ENCODE results near the gene CST5.
"Not testable (repeated sequence)": the region's sequence is repeated elsewhere in the genome, so short reads cannot be mapped to it uniquely, and the experiment has no call there.

The CST5 gene

GRCh38 chr20:23856736-23857135 is 22.8 kb downstream of the CST5 start:
- intact Hi-C loops (cut with DNase I; ENCODE audit: low total_unique reads) = no loop called here
- no peak for TF ChIP-seq CTCF (IDR thresholded peaks at IDR 0.05)

GRCh38 chr20:23856226-23856625 is 23.3 kb downstream of the CST5 start:
- no peak for TF ChIP-seq CTCF (IDR thresholded peaks at IDR 0.05)
- H3K4me1 ChIP-seq = no peaks in the 10 kb centered on the region
- intact Hi-C loops (cut with DNase I; ENCODE audit: low total_unique reads) = no loop called here

More at GRCh38 chr20:23856736-23857135, 22.8 kb downstream of the CST5 start:
- Histone ChIP-seq H3K36me3 (no peaks in the 10 kb centered on the region), H3K9me3 (no peaks in the 10 kb centered on the region), H3K27ac (no peak overlapping the region), H3K4me3 (no peak overlapping the region), H3K4me1 (no peaks in the 10 kb centered on the region), H3K27me3 (no peaks in the 10 kb centered on the region)
- no peak for DNase-seq

GRCh38 chr20:23841693-23842092 is 37.9 kb downstream of the CST5 start:
- Histone ChIP-seq H3K4me3 (no peak overlapping the region), H3K27me3 (no peaks in the 10 kb centered on the region), H3K9me3 (no peaks in the 10 kb centered on the region), H3K36me3 (no peaks in the 10 kb centered on the region), H3K4me1 (no peaks in the 10 kb centered on the region), H3K27ac (no peak overlapping the region)
- no peak for TF ChIP-seq CTCF (IDR thresholded peaks at IDR 0.05)
- DNase-seq = no peak
- intact Hi-C loops (cut with DNase I; ENCODE audit: low total_unique reads) = no loop called here

More at GRCh38 chr20:23856226-23856625, 23.3 kb downstream of the CST5 start:
- no peak overlapping the region for H3K4me3 ChIP-seq
- H3K36me3 ChIP-seq = no peaks in the 10 kb centered on the region
- no peaks in the 10 kb centered on the region for H3K27me3 ChIP-seq
- H3K27ac ChIP-seq = no peak overlapping the region
- DNase-seq = no peak
- H3K9me3 ChIP-seq = no peaks in the 10 kb centered on the region

- no peaks in the 10 kb centered on the region for H3K27me3 ChIP-seq
- H3K9me3 ChIP-seq = no peaks in the 10 kb centered on the region
- no peaks in the 10 kb centered on the region for H3K4me1 ChIP-seq
- H3K27ac ChIP-seq = no peak overlapping the region
- TF ChIP-seq CTCF (IDR thresholded peaks at IDR 0.05) = no peak
- intact Hi-C loops (cut with DNase I; ENCODE audit: low total_unique reads) = no loop called here
- no peaks in the 10 kb centered on the region for H3K36me3 ChIP-seq
- H3K4me3 ChIP-seq = no peak overlapping the region
- no peak for DNase-seq
These were observed 43.8 kb downstream of the CST5 start for GRCh38 chr20:23835716-23836115.

GRCh38 chr20:23832775-23833513 is 46.6 kb downstream of the CST5 start:
- Histone ChIP-seq H3K4me3 (no peak overlapping the region), H3K27ac (no peak overlapping the region), H3K36me3 (no peaks in the 10 kb centered on the region), H3K4me1 (no peaks in the 10 kb centered on the region), H3K27me3 (no peaks in the 10 kb centered on the region), H3K9me3 (no peaks in the 10 kb centered on the region)
- intact Hi-C loops (cut with DNase I; ENCODE audit: low total_unique reads) = loop anchor here (2.0 kb wide), 1 partner anchor 22 kb away; no protein-coding TSS in a partner anchor
- no peak for TF ChIP-seq CTCF (IDR thresholded peaks at IDR 0.05)
- DNase-seq = no peak

- not testable (repeated sequence) for H3K4me3 ChIP-seq, H3K4me1 ChIP-seq, H3K27ac ChIP-seq, H3K9me3 ChIP-seq, H3K36me3 ChIP-seq, DNase-seq, H3K27me3 ChIP-seq
- intact Hi-C loops (cut with DNase I; ENCODE audit: low total_unique reads) = loop anchor here (2.0 kb wide), 1 partner anchor 23 kb away; no protein-coding TSS in a partner anchor
These were observed 47.6 kb downstream of the CST5 start for GRCh38 chr20:23831961-23832360.
